HG03025 (cell line): ENCODE data around the gene PXDC1.

Source experiments
- ATAC-seq: cut with Tn5 transposase; IDR thresholded peaks from one replicate; pipeline ENCODE4 v1.9.1; 2021; ENCODE audit warnings: mild to moderate bottlenecking, moderate library complexity; ENCODE audit not compliant: unreplicated experiment, low FRiP score

PXDC1 gene

GRCh38 chr6:3751077-3751729 lies at the start of gene PXDC1:
TSS of gene PXDC1 (minus strand) at chr6:3751713. CDS start at chr6:3751531, 182 bp downstream.
- ATAC-seq: peak; percentile 7

- peak; percentile 62 for ATAC-seq
Measured at GRCh38 chr6:3800850-3801591, 49.5 kb upstream of the PXDC1 start.

DNA sequence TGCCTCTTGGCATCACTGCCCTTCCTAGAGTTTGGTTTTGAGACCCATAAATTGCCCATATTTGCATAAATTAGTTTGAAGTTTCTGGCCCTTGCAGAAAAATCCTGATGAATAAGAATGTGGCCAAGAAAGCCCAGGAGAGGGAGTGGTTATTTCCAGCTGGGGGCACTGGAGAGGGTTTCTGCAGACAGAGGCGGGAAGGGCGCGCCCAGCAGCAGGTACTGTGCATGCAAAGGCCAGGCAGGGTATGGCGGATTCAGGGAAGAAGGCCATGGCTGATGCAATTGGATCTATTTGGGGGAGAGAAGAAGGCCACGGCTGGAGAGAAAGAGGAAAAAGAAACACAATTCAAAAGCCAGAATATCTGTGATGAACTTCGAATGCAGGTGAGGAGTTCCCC lies 48.2 kb upstream of the PXDC1 start:
- ATAC-seq: no peak

DNA sequence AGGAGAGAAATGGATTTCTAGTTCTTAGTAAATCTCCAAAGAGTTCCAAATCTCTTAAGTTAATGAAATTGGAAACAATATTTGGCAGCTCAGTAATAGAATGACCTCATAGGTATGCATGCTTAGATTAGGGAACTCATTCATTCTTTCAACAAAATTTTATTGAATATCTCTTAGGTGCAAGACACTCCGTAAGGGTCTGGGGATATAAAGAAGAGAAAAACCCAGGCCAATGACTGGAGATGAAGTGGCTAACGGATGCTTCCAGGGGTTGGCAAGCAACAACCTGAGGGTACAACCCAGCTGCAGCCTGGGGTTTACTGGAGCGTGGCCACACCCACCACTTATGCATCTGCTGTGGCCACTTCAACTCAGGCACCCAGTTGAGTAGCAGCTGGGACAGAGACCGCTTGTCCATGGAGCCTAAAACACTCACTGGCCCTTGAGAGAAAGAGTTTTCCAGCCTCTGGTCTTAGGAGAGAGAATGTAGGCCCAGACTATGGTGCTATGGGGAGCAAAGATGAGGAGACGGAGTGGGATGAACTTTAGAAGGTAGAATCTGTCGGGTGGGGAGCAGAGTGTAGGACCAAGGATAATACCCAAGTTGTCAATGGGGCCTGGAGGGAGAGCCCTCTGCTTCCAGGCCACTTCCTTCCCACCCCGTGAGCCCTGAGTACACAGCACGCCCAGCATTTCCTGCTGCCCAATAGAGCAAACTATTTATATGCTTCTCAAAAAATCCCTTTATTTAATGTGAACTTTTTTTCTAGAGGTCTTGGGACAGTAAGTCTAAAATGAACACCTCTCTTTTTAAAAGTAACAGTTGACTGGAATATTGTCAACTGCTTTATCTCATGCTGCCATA lies 46.8 kb upstream of the PXDC1 start:
- ATAC-seq: no peak

DNA sequence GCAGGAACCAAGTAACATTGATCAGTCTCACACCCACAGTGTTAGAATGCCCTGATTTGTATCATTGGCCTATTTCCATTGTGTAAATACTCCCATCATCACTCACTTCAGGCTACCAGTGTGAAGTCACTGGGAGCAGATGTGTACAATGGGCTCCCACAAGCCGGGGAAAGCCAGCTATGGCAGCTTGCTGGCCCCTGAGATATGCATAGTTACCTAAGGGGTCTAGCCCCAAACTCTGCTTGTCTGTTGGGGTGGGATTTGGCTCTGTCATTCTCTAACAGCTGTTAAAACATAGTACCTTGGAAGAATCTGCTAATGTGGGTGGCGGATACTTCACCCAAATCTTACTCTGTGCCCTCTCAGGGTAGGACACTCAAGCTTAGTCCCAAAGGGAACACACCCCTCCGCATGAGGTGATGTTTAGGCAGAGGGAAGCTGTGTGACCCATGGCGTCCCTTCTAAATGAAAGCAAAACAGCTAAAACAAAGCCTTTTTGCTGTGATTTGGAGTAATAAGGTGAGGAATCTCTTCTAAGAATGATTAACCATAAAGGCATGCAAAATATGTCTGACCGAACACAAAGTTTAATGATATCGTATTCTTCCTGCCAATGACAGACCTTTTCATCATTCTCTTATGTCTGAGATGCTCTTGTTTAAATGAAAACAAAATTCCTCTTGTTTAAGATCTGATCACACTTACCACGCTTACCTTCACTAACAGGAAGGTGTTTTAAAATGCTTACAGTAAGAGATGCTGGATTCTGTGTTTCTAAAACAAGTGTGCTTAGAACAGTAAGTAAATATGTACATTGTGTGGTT lies 45.9 kb upstream of the PXDC1 start:
- ATAC-seq: no peak

DNA sequence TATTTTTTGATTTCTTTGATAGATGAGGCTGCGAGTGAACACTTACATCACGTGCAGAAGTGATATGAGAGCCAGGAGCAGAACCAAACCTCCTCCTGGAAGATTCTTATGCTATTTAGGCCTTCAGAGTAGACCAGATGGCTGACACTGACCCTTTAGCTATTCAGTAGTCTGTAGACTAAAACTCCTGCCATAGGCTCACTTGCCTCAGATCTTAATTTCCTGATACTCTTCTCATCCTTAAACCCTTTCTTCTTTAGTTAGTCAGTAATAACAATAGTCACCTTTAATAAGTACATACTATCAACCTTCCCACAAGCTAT lies 45.2 kb upstream of the PXDC1 start:
- no peak for ATAC-seq

- no peak for ATAC-seq
Measured at GRCh38 chr6:3795836-3796718, 44.6 kb upstream of the PXDC1 start.

DNA sequence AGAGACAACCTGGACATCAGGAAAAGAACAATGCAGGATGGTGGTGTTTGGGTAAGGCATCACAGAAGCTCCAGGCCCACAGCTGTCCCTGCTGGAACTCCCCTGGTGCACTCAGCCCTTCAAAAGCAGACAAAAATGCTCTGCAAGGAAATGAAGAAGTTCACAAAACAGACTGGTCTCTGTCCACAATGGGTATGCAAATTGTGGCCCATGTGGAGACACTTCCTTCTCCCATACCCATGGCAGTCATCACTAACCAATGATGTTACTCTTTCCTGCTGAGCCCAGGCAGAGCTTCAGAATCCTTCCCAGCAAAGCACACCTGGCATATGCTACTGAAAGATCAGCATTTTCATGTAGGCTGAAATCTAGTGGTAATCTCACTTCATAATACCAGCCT lies 42.6 kb upstream of the PXDC1 start:
- ATAC-seq: peak; percentile 62

- no peak for ATAC-seq
Measured at GRCh38 chr6:3793545-3793944, 42.0 kb upstream of the PXDC1 start.

- ATAC-seq: no peak
Measured at GRCh38 chr6:3791526-3792203, 40.2 kb upstream of the PXDC1 start.

GRCh38 chr6:3789896-3790558 lies 38.5 kb upstream of the PXDC1 start:
- no peak for ATAC-seq

- ATAC-seq: no peak
Measured at GRCh38 chr6:3789018-3789895, 37.7 kb upstream of the PXDC1 start.

DNA sequence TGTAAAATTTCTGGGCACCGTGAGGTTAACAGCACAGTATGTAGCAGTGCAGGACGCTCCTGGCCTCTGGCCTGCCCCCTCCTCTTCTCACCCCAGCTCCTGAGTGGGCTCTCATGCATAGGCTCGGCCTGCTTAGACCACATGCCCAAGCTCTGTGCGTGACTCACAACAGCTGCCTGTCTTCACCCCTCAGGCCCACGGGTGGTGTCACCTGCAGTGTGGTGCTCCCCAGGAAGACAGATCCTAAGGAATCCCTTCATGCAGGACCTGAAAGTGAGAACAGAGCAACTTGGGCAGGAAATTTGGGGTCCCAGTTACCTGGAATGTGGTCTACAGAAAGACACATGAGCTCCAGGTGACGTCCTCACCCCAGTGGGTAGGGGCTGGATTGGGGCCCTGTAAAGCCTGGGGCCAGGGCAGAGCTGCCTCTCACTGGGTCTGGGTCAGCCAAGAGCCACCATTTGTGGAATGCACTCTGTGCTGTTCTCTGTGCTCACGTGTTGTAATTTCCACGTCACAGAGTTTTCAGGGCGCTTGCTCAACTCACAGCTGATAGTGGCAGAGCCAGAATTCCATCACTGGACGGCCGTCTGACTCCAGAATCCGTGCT lies 37.0 kb upstream of the PXDC1 start:
- ATAC-seq: no peak

GRCh38 chr6:3786141-3786540 lies 34.6 kb upstream of the PXDC1 start:
- no peak for ATAC-seq

- ATAC-seq: no peak
Measured at GRCh38 chr6:3785745-3786098, 34.2 kb upstream of the PXDC1 start.

DNA sequence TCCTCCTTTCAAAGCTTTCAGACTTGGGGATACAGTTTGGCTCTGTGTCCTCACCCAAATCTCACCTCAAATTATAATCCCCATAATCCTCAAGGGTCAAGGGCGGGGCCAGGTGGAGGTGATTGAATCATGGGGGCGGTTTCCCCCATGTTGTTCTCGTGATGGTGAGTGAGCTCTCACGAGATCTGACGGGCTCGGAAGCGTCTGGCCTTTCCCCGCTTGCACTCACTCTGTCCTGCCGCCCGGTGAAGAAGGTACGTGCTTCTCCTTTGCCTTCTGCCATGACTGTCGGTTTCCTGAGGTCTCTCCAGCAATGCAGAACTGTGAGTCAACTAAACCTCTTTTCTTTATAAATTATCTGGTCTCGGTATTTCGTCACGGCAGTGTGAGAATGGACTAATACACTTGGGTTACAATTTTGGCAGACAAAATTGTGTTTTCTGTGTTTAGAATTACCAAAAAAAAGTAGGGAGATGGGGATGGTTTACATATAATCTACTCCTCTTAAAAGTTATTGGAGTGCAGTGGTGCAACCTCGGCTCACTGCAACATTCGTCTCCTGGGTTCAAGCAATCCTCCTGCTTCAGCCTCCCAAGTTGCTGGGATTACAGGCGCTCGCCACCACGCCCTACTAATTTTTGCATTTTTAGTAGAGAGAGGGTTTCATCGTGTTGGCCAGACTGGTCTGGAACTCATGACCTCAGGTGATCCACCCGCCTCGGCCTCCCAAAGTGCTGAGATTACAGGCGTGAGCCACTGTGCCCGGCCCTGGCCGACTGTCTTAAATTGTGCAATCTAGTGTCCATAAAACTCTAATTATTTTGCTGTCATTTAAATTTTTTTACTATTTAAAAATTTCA lies 33.6 kb upstream of the PXDC1 start:
- no peak for ATAC-seq
